ENCODE data around the gene PNKD.

PNKD gene

GRCh38 chr2:218294430-218295022, 24.2 kb downstream of the PNKD start:
- no CpG with 5 or more reads among the region's 5 CpGs for WGBS, 2 donors (ENCODE audit: extremely low coverage in 2 of 2, insufficient read length in 2 of 2, insufficient replicate concordance in 1 of 2)
- no peak overlapping the region for H2BK15ac ChIP-seq (ENCODE audit: low read length)
- H3K14ac ChIP-seq (ENCODE audit: low read length) = no peak overlapping the region

GRCh38 chr2:218295029-218295428, 24.7 kb downstream of the PNKD start:
- Histone ChIP-seq H3K9me3 (replicated peaks in 1 of 2; ENCODE audit: control insufficient read depth in 2 of 2, insufficient read depth in 1 of 2, low read depth in 1 of 2, low read length in 2 of 2) (peaks cover 0 to 4% of the 10 kb centered on the region in 2 donors), H3K4ac (ENCODE audit: low read length) (no peak overlapping the region), H3K79me1 (ENCODE audit: low read depth, low read length) (no peaks in the 10 kb centered on the region), H3K27me3 (ENCODE audit: control insufficient read depth in 3 of 3, insufficient read depth in 3 of 3, low read depth in 1 of 3, low read length in 3 of 3) (peaks cover 0 to 46% (median 2%) of the 10 kb centered on the region in 3 experiments), H2BK15ac (ENCODE audit: low read length) (peak overlapping the region; percentile 52), H2BK120ac (ENCODE audit: low read depth, low read length) (no peak overlapping the region), H3K27ac (replicated peaks; ENCODE audit: low read length) (peak overlapping the region; percentile 33), H3K18ac (ENCODE audit: low read length) (peak overlapping the region; percentile 71), H2BK5ac (ENCODE audit: low read length) (no peak overlapping the region), H4K8ac (ENCODE audit: low read depth, low read length) (no peak overlapping the region), H3K4me3 (ENCODE audit: low read length in 2 of 2) (no peak overlapping the region), H2AK5ac (ENCODE audit: low read depth, low read length) (peak overlapping the region; percentile 25), H3K36me3 (replicated peaks in 1 of 2; ENCODE audit: control insufficient read depth in 2 of 2, insufficient read depth in 2 of 2, low read length in 2 of 2) (no peaks in the 10 kb centered on the region), H4K91ac (ENCODE audit: low read depth, low read length, poor library complexity) (no peak overlapping the region), H2AFZ (ENCODE audit: low read length) (no peak overlapping the region), H3K23ac (ENCODE audit: low read depth, low read length, poor library complexity) (no peak overlapping the region), H3K4me2 (ENCODE audit: insufficient read depth, low read length, poor library complexity, severe bottlenecking) (no peak overlapping the region), H3K4me1 (ENCODE audit: control insufficient read depth in 2 of 2, insufficient read depth in 1 of 2, low read depth in 1 of 2, low read length in 2 of 2) (peaks cover 1 to 11% of the 10 kb centered on the region in 2 donors), H3K9ac (ENCODE audit: low read depth, low read length, poor library complexity) (no peak overlapping the region), H3K14ac (ENCODE audit: low read length) (no peak overlapping the region), H2BK12ac (ENCODE audit: low read length) (no peak overlapping the region)
- WGBS, 2 donors (ENCODE audit: extremely low coverage in 2 of 2, insufficient read length in 2 of 2, insufficient replicate concordance in 1 of 2) = no CpG with 5 or more reads among the region's 7 CpGs
- DNase-seq (ENCODE audit: low spot score) = no peak

More at GRCh38 chr2:218294430-218295022, 24.2 kb downstream of the PNKD start:
- H3K27ac ChIP-seq (replicated peaks; ENCODE audit: low read length) = peak overlapping the region; percentile 33
- H4K8ac ChIP-seq (ENCODE audit: low read depth, low read length) = no peak overlapping the region
- no peak overlapping the region for H2BK12ac ChIP-seq (ENCODE audit: low read length)
- H4K91ac ChIP-seq (ENCODE audit: low read depth, low read length, poor library complexity) = no peak overlapping the region
- peak overlapping the region; percentile 71 for H3K18ac ChIP-seq (ENCODE audit: low read length)
- peaks cover 0 to 46% (median 2%) of the 10 kb centered on the region in 3 experiments for H3K27me3 ChIP-seq (ENCODE audit: control insufficient read depth in 3 of 3, insufficient read depth in 3 of 3, low read depth in 1 of 3, low read length in 3 of 3)
- H3K23ac ChIP-seq (ENCODE audit: low read depth, low read length, poor library complexity) = no peak overlapping the region
- no peak for DNase-seq (ENCODE audit: low spot score)
- no peak overlapping the region for H3K4me2 ChIP-seq (ENCODE audit: insufficient read depth, low read length, poor library complexity, severe bottlenecking)
- H2BK120ac ChIP-seq (ENCODE audit: low read depth, low read length) = no peak overlapping the region
- H3K36me3 ChIP-seq (replicated peaks in 1 of 2; ENCODE audit: control insufficient read depth in 2 of 2, insufficient read depth in 2 of 2, low read length in 2 of 2) = no peaks in the 10 kb centered on the region
- no peak overlapping the region for H3K4me3 ChIP-seq (ENCODE audit: low read length in 2 of 2)
- H2AFZ ChIP-seq (ENCODE audit: low read length) = no peak overlapping the region
- no peak overlapping the region for H2AK5ac ChIP-seq (ENCODE audit: low read depth, low read length)
- H3K79me1 ChIP-seq (ENCODE audit: low read depth, low read length) = no peaks in the 10 kb centered on the region
- H3K9me3 ChIP-seq (replicated peaks in 1 of 2; ENCODE audit: control insufficient read depth in 2 of 2, insufficient read depth in 1 of 2, low read depth in 1 of 2, low read length in 2 of 2) = peaks cover 0 to 4% of the 10 kb centered on the region in 2 donors
- H2BK5ac ChIP-seq (ENCODE audit: low read length) = no peak overlapping the region
- no peak overlapping the region for H3K4ac ChIP-seq (ENCODE audit: low read length)
- H3K9ac ChIP-seq (ENCODE audit: low read depth, low read length, poor library complexity) = no peak overlapping the region
- peaks cover 5 to 16% of the 10 kb centered on the region in 2 donors for H3K4me1 ChIP-seq (ENCODE audit: control insufficient read depth in 2 of 2, insufficient read depth in 1 of 2, low read depth in 1 of 2, low read length in 2 of 2)

DNA sequence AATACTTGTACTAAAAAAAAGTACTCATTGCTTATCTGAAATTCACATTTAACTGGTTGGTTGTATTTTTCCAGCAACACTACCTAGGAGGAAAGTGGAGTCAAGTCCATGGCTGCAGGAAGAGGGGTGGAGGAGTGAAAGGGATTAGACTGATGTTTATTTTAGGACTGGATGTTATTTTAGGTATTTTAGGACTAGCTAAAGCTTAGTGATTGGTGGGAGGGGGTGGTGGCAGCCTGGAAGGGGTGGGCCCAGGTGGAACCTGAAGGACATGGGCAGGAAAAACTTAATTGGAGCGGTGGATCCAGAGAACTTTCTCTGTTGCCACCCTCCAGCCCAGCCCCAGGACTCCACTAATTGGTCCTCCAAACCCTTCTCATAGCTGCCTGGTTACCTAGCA, 25.9 kb downstream of the PNKD start:
- no peak overlapping the region for H3K4me2 ChIP-seq (ENCODE audit: insufficient read depth, low read length, poor library complexity, severe bottlenecking)
- no peak overlapping the region for H2AK5ac ChIP-seq (ENCODE audit: low read depth, low read length)
- no peak overlapping the region for H3K27ac ChIP-seq (replicated peaks; ENCODE audit: low read length)
- H4K91ac ChIP-seq (ENCODE audit: low read depth, low read length, poor library complexity) = no peak overlapping the region
- no peak overlapping the region for H4K8ac ChIP-seq (ENCODE audit: low read depth, low read length)
- H2BK5ac ChIP-seq (ENCODE audit: low read length) = no peak overlapping the region
- H3K79me1 ChIP-seq (ENCODE audit: low read depth, low read length) = no peaks in the 10 kb centered on the region
- H3K18ac ChIP-seq (ENCODE audit: low read length) = no peak overlapping the region
- H3K9me3 ChIP-seq (replicated peaks in 1 of 2; ENCODE audit: control insufficient read depth in 2 of 2, insufficient read depth in 1 of 2, low read depth in 1 of 2, low read length in 2 of 2) = peaks cover 0 to 4% of the 10 kb centered on the region in 2 donors
- no peak overlapping the region for H3K23ac ChIP-seq (ENCODE audit: low read depth, low read length, poor library complexity)
- no peak overlapping the region for H2BK15ac ChIP-seq (ENCODE audit: low read length)
- no peak overlapping the region for H3K9ac ChIP-seq (ENCODE audit: low read depth, low read length, poor library complexity)
- H3K4me1 ChIP-seq (ENCODE audit: control insufficient read depth in 2 of 2, insufficient read depth in 1 of 2, low read depth in 1 of 2, low read length in 2 of 2) = peaks cover 0 to 9% of the 10 kb centered on the region in 2 donors
- no peak overlapping the region for H3K14ac ChIP-seq (ENCODE audit: low read length)
- no peak overlapping the region for H3K4ac ChIP-seq (ENCODE audit: low read length)
- no peaks in the 10 kb centered on the region for H3K36me3 ChIP-seq (replicated peaks in 1 of 2; ENCODE audit: control insufficient read depth in 2 of 2, insufficient read depth in 2 of 2, low read length in 2 of 2)
- no peak overlapping the region for H2AFZ ChIP-seq (ENCODE audit: low read length)
- no peak overlapping the region for H2BK12ac ChIP-seq (ENCODE audit: low read length)
- H3K4me3 ChIP-seq (ENCODE audit: low read length in 2 of 2) = no peak overlapping the region
- H3K27me3 ChIP-seq (ENCODE audit: control insufficient read depth in 3 of 3, insufficient read depth in 3 of 3, low read depth in 1 of 3, low read length in 3 of 3) = peaks cover 0 to 39% (median 2%) of the 10 kb centered on the region in 3 experiments
- no CpG with 5 or more reads among the region's 1 CpG for WGBS, 2 donors (ENCODE audit: extremely low coverage in 2 of 2, insufficient read length in 2 of 2, insufficient replicate concordance in 1 of 2)
- no peak for DNase-seq (ENCODE audit: low spot score)
- H2BK120ac ChIP-seq (ENCODE audit: low read depth, low read length) = no peak overlapping the region

DNA sequence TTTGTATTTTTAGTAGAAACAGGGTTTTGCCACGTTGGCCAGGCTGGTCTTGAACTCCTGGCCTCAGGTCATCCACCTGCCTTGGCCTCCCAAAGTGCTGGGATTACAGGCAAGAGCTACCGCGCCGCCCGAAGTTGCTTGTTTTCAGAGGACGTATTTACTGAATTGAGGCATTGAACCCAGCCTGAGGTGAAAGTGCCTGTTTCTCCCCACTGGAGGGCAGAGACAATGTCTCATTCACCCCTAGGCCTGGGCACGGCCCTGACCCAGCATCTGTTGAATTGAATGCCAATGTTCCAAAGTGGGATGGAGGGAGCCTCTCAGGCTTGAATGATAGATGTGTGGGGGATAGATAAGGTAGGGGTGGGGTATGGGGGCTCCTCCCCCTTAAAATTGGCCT, 26.5 kb downstream of the PNKD start:
- H4K8ac ChIP-seq (ENCODE audit: low read depth, low read length) = no peak overlapping the region
- no CpG with 5 or more reads among the region's 7 CpGs for WGBS, 2 donors (ENCODE audit: extremely low coverage in 2 of 2, insufficient read length in 2 of 2, insufficient replicate concordance in 1 of 2)
- no peak overlapping the region for H4K91ac ChIP-seq (ENCODE audit: low read depth, low read length, poor library complexity)
- peaks cover 0 to 3% of the 10 kb centered on the region in 2 donors for H3K9me3 ChIP-seq (replicated peaks in 1 of 2; ENCODE audit: control insufficient read depth in 2 of 2, insufficient read depth in 1 of 2, low read depth in 1 of 2, low read length in 2 of 2)
- H3K18ac ChIP-seq (ENCODE audit: low read length) = no peak overlapping the region
- no peak overlapping the region for H3K4me2 ChIP-seq (ENCODE audit: insufficient read depth, low read length, poor library complexity, severe bottlenecking)
- H3K4me1 ChIP-seq (ENCODE audit: control insufficient read depth in 2 of 2, insufficient read depth in 1 of 2, low read depth in 1 of 2, low read length in 2 of 2) = peaks cover 0 to 9% of the 10 kb centered on the region in 2 donors
- peaks cover 0 to 33% (median 1%) of the 10 kb centered on the region in 3 experiments for H3K27me3 ChIP-seq (ENCODE audit: control insufficient read depth in 3 of 3, insufficient read depth in 3 of 3, low read depth in 1 of 3, low read length in 3 of 3)
- no peaks in the 10 kb centered on the region for H3K36me3 ChIP-seq (replicated peaks in 1 of 2; ENCODE audit: control insufficient read depth in 2 of 2, insufficient read depth in 2 of 2, low read length in 2 of 2)
- H2BK5ac ChIP-seq (ENCODE audit: low read length) = no peak overlapping the region
- DNase-seq (ENCODE audit: low spot score) = no peak
- no peak overlapping the region for H3K4ac ChIP-seq (ENCODE audit: low read length)
- no peak overlapping the region for H2AFZ ChIP-seq (ENCODE audit: low read length)
- no peak overlapping the region for H3K27ac ChIP-seq (replicated peaks; ENCODE audit: low read length)
- H3K79me1 ChIP-seq (ENCODE audit: low read depth, low read length) = no peaks in the 10 kb centered on the region
- no peak overlapping the region for H3K4me3 ChIP-seq (ENCODE audit: low read length in 2 of 2)
- H3K9ac ChIP-seq (ENCODE audit: low read depth, low read length, poor library complexity) = no peak overlapping the region
- H2BK15ac ChIP-seq (ENCODE audit: low read length) = no peak overlapping the region
- no peak overlapping the region for H2BK120ac ChIP-seq (ENCODE audit: low read depth, low read length)
- H2AK5ac ChIP-seq (ENCODE audit: low read depth, low read length) = no peak overlapping the region
- H2BK12ac ChIP-seq (ENCODE audit: low read length) = no peak overlapping the region
- H3K23ac ChIP-seq (ENCODE audit: low read depth, low read length, poor library complexity) = no peak overlapping the region
- no peak overlapping the region for H3K14ac ChIP-seq (ENCODE audit: low read length)

All from neuronal stem cell (in vitro differentiated cells).